G401 (cell line): Measurements from ENCODE around the gene PTPRN2. TPM values are rescaled to one million over a fixed set of nuclear protein-coding genes. Genes with fewer than 3 reads are reported as not detected.
"Not testable (repeated sequence)": the region's sequence is repeated elsewhere in the genome, so short reads cannot be mapped to it uniquely, and the experiment has no call there.

Experiments
- DNase-seq: peaks from one replicate; pipeline ENCODE4 v3.0.0-alpha.2; 2015; ENCODE audit warnings: low spot score
- in situ Hi-C: cut with HindIII; loops from 2 replicates; pipeline ENCODE4 v1.10.0; 2016; ENCODE audit warnings: low sequenced_read_pairs, mixed read lengths
- total RNA-seq: library from RNA; depleted of rRNA; stranded (reverse); fragments of >200 nt; shearing (Covaris generic); gene quantifications from 2 replicates; pipeline ENCODE4 v1.2.3, GENCODE V29; 2014

Gene PTPRN2
- total RNA-seq, 1 experiment from 2014 or later, result not detected

- in situ Hi-C loops, result no loop called here
Measured at GRCh38 chr7:158295966-158296797, 291.4 kb downstream of the PTPRN2 start.

GRCh38 chr7:158294468-158295215, 293.0 kb downstream of the PTPRN2 start:
- DNase-seq, in situ Hi-C loops: not testable (repeated sequence)

More at GRCh38 chr7:158295966-158296797, 291.4 kb downstream of the PTPRN2 start:
- DNase-seq, result peak; percentile 63

GRCh38 chr7:158292948-158293347, 294.7 kb downstream of the PTPRN2 start:
- in situ Hi-C loops, result no loop called here
- no peak for DNase-seq

GRCh38 chr7:158291998-158292397, 295.6 kb downstream of the PTPRN2 start:
- in situ Hi-C loops, result no loop called here
- no peak for DNase-seq

DNA sequence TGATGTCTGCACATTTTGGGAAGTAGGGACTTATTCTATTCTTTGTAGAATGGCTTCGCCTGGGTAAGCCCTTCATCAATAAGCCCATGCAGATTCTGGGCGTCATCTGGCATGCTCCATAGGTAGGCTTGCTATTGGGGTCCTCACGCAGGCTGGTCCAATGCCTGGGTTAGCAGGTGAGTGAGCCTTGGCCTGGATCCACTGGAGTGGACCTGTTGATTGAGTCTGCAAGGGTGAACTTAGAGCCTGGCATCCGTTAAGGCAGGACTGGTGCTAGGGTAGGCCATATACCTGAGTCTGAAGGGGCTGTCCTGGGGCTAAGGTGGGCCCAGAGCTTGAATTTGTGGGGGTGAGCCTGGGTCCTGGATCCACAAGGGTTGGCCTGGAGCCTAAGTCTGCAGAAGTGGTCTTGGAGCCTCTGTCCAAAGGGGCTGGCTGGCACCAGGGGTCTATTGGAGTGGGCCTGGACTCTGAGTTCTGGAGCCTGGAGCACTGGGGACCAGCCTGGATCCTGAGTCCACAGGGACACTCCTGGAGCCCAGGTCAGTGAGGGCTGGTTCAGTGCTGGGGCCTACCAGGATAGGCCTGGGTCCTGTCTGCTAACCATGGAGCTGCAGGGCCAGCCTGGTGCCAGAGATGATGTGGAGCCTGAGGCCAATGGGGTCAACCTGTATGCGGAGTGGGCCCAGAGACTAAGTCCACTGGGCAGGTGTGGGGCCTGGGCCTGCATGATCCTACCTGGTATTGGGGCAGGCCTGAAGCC, 297.7 kb downstream of the PTPRN2 start:
- in situ Hi-C loops, result no loop called here
- no peak for DNase-seq

GRCh38 chr7:158289231-158289630, 298.4 kb downstream of the PTPRN2 start:
- no peak for DNase-seq
- in situ Hi-C loops, result no loop called here

DNA sequence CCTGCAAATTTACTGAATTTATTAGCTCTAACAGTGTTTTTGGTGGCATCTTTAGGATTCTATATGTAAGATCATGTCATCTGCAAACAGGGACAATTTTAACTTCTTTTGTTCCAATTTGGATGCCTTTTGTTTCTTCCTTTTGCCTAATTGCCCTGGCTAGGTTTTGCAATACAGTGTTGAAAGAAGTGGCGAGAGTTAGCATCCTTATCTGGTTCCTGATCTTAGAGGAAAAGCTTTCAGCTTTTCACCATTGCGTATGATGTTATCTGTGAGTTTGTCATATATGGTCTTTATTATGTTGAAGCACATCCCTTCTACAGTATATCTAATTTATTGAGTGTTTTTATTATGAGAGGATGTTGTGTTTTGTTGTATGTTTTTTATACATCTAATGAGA, 301.4 kb downstream of the PTPRN2 start:
- no peak for DNase-seq
- in situ Hi-C loops, result no loop called here

- in situ Hi-C loops, result no loop called here
- DNase-seq, result no peak
Measured at GRCh38 chr7:158285383-158285770, 302.2 kb downstream of the PTPRN2 start.

DNA sequence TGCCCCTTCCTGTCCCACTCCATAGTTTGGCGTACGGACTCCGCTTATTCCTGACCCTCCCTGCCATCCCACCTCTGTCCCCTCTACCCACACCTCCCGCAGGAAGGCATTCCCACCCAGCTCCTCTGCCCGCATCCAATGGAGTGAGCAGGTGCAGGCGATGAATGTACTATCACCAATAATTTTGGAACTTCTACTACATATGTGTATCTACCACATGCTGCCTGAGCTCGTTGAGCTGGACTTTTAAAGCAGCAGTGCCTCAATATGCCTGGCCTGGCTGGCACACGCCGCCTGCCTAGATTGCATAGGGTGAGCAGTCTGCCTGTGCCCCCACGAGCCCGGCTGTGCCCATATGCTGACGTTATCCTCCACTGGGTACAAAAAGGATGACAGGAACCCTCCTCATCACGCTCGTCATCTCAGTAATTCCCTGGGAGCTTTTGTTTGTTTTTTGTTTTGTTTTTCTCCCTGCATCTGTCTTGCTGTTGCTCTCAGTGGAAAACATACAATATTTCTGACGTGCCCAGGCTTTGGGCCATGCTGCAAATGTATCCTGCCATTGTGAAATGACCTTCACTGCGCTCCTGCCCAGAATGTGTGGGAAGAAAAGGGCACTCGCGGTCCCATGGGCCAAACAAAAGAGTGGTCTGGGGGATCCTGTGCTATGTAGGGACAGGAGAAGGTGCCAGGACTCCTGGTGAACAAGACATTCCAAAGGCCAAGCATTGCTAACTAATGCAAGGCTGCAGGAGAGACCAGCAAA, 302.8 kb downstream of the PTPRN2 start:
- peak; percentile 10 for DNase-seq
- in situ Hi-C loops, result no loop called here

GRCh38 chr7:158284121-158284520, 303.5 kb downstream of the PTPRN2 start:
- DNase-seq, result peak; percentile 48
- in situ Hi-C loops, result no loop called here

GRCh38 chr7:158283016-158283974, 304.3 kb downstream of the PTPRN2 start:
- DNase-seq, result no peak
- in situ Hi-C loops, result no loop called here

GRCh38 chr7:158282461-158283001, 305.1 kb downstream of the PTPRN2 start:
- DNase-seq, result no peak
- in situ Hi-C loops, result no loop called here

- DNase-seq, result no peak
- in situ Hi-C loops, result no loop called here
Measured at GRCh38 chr7:158281441-158281840, 306.2 kb downstream of the PTPRN2 start.

- in situ Hi-C loops, result no loop called here
- DNase-seq, result no peak
Measured at GRCh38 chr7:158280448-158281144, 307.0 kb downstream of the PTPRN2 start.

GRCh38 chr7:158279539-158280447, 307.8 kb downstream of the PTPRN2 start:
- no peak for DNase-seq
- in situ Hi-C loops, result no loop called here

DNA sequence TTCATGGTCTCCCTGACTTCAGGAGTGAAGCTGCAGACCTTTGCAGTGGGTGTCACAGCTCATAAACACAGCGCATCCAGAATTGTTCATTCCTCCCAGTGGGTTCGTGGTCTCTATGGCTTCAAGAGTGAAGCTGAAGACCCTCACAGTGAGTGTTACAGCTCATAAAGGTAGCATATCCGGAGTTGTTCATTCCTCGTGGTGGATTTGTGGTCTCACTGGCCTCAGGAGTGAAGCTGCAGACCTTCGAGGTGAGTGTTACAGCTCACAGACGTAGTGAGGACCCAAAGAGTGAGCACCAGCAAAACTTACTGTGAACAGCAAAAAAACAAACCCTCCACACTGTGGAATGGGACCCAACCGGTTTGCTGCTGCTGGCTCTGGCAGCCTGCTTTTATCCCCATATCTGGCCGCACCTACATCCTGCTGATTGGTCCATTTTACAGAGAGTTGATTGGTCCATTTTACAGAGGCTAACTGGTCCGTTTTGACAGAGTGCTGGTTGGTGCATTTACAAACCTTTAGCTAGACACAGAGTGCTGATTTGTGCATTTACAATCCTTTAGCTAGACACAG, 308.8 kb downstream of the PTPRN2 start:
- no peak for DNase-seq
- in situ Hi-C loops, result no loop called here
